Peyer's patch (tissue), 4 donors: ENCODE measurements around the gene SZRD1.

Experiments used
- POLR2A ChIP-seq, 2 donors: fragments of 450-650 bp; IDR thresholded peaks; one replicate each; pipeline ENCODE4 v1.5.1; 2017; ENCODE audit warnings: antibody characterized with exemption in 2 of 2, mild to moderate bottlenecking in 2 of 2, moderate library complexity in 2 of 2
- TF ChIP-seq, protein P1 (sequence below), 6 experiments: fragments of 450-650 bp in 4 of 6; fragments of 200-600 bp in 2 of 6; sonication (generic) in 1 of 6; IDR thresholded peaks; one replicate each; pipeline ENCODE4 v1.5.1; 2017 to 2019; ENCODE audit warnings: antibody characterized with exemption in 6 of 6, mild to moderate bottlenecking in 3 of 6, moderate library complexity in 1 of 6

DNA sequence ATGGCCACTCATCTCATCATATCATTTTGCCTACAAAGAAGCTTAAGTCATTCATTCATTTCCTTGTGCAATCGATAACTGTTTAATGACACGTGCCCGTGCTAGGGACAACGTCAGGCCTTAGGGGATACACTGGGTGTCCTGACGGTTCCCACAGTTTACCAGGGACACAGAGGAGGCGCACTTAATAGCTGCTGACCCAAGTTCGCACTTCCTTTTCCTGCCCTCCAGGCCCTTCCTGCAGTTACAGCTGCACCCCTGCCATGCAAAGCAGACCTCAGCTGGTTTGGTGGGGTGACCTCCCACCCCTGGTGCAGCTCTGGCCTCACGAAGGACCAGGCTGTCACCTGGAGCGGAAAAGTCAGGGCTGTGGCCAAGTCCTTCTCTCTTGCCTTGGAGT lies 66.0 kb downstream of the SZRD1 start:
- TF ChIP-seq, protein P1, sequence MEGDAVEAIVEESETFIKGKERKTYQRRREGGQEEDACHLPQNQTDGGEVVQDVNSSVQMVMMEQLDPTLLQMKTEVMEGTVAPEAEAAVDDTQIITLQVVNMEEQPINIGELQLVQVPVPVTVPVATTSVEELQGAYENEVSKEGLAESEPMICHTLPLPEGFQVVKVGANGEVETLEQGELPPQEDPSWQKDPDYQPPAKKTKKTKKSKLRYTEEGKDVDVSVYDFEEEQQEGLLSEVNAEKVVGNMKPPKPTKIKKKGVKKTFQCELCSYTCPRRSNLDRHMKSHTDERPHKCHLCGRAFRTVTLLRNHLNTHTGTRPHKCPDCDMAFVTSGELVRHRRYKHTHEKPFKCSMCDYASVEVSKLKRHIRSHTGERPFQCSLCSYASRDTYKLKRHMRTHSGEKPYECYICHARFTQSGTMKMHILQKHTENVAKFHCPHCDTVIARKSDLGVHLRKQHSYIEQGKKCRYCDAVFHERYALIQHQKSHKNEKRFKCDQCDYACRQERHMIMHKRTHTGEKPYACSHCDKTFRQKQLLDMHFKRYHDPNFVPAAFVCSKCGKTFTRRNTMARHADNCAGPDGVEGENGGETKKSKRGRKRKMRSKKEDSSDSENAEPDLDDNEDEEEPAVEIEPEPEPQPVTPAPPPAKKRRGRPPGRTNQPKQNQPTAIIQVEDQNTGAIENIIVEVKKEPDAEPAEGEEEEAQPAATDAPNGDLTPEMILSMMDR (IDR thresholded peaks at IDR 0.05), result no peak
- no peak for TF ChIP-seq POLR2A (IDR thresholded peaks at IDR 0.05)
